Right cardiac atrium (tissue), 5 donors: ENCODE results near the gene ITSN2. TPM values are rescaled to one million over a fixed set of nuclear protein-coding genes. Genes with fewer than 3 reads are reported as not detected.
A peak's percentile ranks its signal among the peaks of the same experiment; 100 is the strongest.
"Not testable (repeated sequence)": the region's sequence is repeated elsewhere in the genome, so short reads cannot be mapped to it uniquely, and the experiment has no call there.

Experiments
- ATAC-seq, 2 donors: fragments of 200-7000 bp; cut with Tn5 transposase; one replicate each; pipeline versions ENCODE4 v1.8.0 to v1.9.1; 2020; ENCODE audit warnings: moderate library complexity in 2 of 2, mild to moderate bottlenecking in 1 of 2
- DNase-seq, 3 donors: peaks; one replicate each; pipeline ENCODE4 v3.0.0-alpha.2; 2020
- H3K27ac ChIP-seq: one replicate; pipeline ENCODE4 v1.5.1; 2013; ENCODE audit warnings: mild to moderate bottlenecking, low read length, control low read depth, moderate library complexity
- H3K27me3 ChIP-seq: one replicate; pipeline ENCODE4 v1.6.1; 2013; ENCODE audit not compliant: control insufficient read depth, insufficient read depth
- H3K4me1 ChIP-seq: one replicate; pipeline ENCODE4 v1.6.1; 2013; ENCODE audit warnings: low read length; ENCODE audit not compliant: control insufficient read depth, insufficient read depth
- H3K4me3 ChIP-seq: one replicate; pipeline ENCODE4 v1.5.1; 2013; ENCODE audit warnings: low read length, control low read depth
- H3K9me3 ChIP-seq: one replicate; pipeline ENCODE4 v1.6.1; 2013; ENCODE audit warnings: low read length; ENCODE audit not compliant: control insufficient read depth
- WGBS: extraction: QIAGEN DNeasy Blood & Tissue Kit; methylation state at CpG from one replicate; pipeline ENCODE4 v1.1.7; 2013; 5-methylcytosine and 5-hydroxymethylcytosine counted together
- intact Hi-C, 4 donors: fragments of 100-400 bp; cut with DNase I; formaldehyde crosslinking; loops; one replicate each; pipeline versions ENCODE4 v1.11.0 to v1.14.0; 2022 to 2023
- polyA plus RNA-seq: library from polyadenylated mRNA; stranded (reverse); fragments of 200-250 nt; gene quantifications from one replicate; pipeline ENCODE4 v1.2.3, GENCODE V29; 2013
- total RNA-seq, 4 donors: library from RNA; stranded (reverse); fragmentation: NEBNext Ultra II Directional; extraction: Animal tissue kit (Norgen Biotek cat#: 25700); gene quantifications; one replicate each; pipeline ENCODE4 v1.2.1, GENCODE V29; 2021
- donor health status: healthy with polysubstance abuse.
- donor health status: DM: no; HTN: yes; CAD: no.
- donor health status: DM: no; HTN: no; CAD: no.
- donor health status: DM: no; HTN: yes; CAD: no; lungs with severe emphysema.
- donor health status: DM: yes; HTN: yes; CAD: no.

Gene ITSN2
- total and polyA plus RNA-seq, 5 donors = 22.8 to 58.9 (median 54.4) TPM

DNA sequence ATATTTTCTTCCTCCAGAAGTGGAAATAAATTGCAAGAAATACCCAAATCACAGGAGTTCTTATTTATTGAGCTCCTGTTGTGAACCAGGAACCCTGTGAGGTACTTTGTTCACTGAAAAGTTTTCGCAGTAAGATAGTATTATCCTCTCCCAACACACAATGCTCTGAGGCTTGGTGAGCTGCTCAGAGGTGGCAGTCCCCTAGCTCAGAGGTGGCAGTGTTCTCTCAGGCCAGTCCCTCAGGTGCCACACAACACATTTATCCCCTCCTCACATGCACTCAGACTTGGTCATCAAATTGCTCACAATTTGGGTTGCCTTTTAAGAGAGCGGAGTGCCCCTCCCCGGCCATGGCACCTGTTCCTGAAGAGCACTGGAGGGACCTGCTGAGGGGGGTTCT is 159.5 kb downstream of the ITSN2 start:
- H3K27me3 ChIP-seq = no peaks in the 10 kb centered on the region
- H3K27ac ChIP-seq = no peak overlapping the region
- no peak overlapping the region for H3K4me3 ChIP-seq
- DNase-seq (no peak), ATAC-seq (peak in 1 of 2 donors; percentile 33)
- H3K9me3 ChIP-seq = no peaks in the 10 kb centered on the region
- H3K4me1 ChIP-seq = no peaks in the 10 kb centered on the region
- intact Hi-C loops = no loop called here
- 97% methylated on average over 3 of the region's 3 CpGs for WGBS

DNA sequence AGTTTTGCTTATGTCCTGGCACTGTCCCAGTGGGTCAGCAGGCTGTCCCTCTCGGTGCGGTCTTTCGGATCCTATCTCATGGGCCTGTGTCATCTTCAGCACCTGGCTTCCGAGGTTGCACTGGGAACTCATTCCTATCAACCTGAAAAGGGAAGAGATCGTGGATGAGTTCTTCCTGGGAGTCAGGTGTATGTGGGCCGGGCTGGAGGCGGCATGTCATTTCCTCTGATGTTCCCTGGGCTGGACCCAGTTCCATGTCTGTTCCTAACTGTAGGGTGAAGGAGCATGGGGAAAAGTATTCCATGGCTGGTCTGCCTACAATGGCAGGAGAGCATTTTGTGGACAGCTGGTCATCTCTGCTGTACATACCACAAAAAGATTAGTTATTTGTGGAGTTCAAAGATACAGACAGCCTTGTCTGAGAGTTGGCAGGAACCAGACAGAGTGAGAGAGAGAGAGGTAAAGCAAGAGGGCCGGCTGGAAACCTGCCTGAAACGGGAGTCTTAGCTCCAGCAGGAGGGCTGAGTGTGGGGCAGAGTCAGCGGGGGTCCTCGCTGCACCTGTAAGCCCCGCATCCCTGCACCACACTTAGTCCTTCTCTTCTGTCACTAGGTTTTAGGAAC is 160.3 kb downstream of the ITSN2 start:
- DNase-seq (peak in 1 of 3 donors; percentile 49), ATAC-seq (peak; percentile 40 to 52)
- Histone ChIP-seq H3K27ac (no peak overlapping the region), H3K4me1 (no peaks in the 10 kb centered on the region), H3K9me3 (no peaks in the 10 kb centered on the region), H3K4me3 (no peak overlapping the region), H3K27me3 (no peaks in the 10 kb centered on the region)
- WGBS = 73% methylated on average over 12 of the region's 12 CpGs
- intact Hi-C loops = loop anchor here in 1 of 4 donors (10.0 kb wide), 1 partner anchor 495 kb away; no protein-coding TSS in a partner anchor

GRCh38 chr2:24197213-24197612 is 163.1 kb downstream of the ITSN2 start:
- intact Hi-C loops = loop anchor here in 1 of 4 donors (10.0 kb wide), 1 partner anchor 498 kb away; no protein-coding TSS in a partner anchor
- not testable (repeated sequence) for H3K27me3 ChIP-seq, ATAC-seq, H3K4me3 ChIP-seq, DNase-seq, H3K9me3 ChIP-seq, H3K27ac ChIP-seq, H3K4me1 ChIP-seq
- WGBS = 92% methylated on average over 1 of the region's 1 CpG

GRCh38 chr2:24191848-24192247 is 168.5 kb downstream of the ITSN2 start:
- no peak for DNase-seq
- WGBS = 68% methylated on average over 5 of the region's 5 CpGs
- Histone ChIP-seq H3K27me3 (no peaks in the 10 kb centered on the region), H3K27ac (no peak overlapping the region), H3K4me3 (no peak overlapping the region), H3K4me1 (no peaks in the 10 kb centered on the region), H3K9me3 (no peaks in the 10 kb centered on the region)
- ATAC-seq = no peak
- intact Hi-C loops = loop anchor here in 1 of 4 donors (10.0 kb wide), 1 partner anchor 503 kb away; no protein-coding TSS in a partner anchor

- Histone ChIP-seq H3K27ac (no peak overlapping the region), H3K9me3 (no peaks in the 10 kb centered on the region), H3K4me3 (no peak overlapping the region), H3K4me1 (no peaks in the 10 kb centered on the region), H3K27me3 (no peaks in the 10 kb centered on the region)
- ATAC-seq (no peak), DNase-seq (no peak)
- intact Hi-C loops = loop anchor here in 1 of 4 donors (10.0 kb wide), 1 partner anchor 504 kb away; no protein-coding TSS in a partner anchor
- WGBS = 92% methylated on average over 9 of the region's 9 CpGs
These were observed 169.2 kb downstream of the ITSN2 start for GRCh38 chr2:24191156-24191555.

DNA sequence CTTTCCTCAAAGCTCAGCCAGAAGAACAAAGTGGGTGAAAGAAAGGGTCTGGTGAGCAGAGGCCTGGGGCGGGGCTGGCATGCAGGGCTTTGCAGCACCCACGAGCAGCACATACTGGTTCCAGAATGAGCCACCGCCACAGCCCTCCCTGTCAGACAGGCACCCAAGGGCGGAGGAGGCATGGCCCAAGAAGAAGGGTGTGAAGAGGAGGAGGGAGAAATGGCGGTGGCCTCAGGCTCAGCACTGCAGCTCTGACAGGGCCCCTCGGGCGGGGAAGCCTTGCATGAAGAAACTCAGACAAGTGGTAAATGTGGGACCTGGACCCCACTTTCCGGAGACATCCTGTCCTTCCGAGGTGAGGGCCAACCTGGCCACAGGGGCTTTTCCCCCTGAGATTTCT is 169.8 kb downstream of the ITSN2 start:
- no peaks in the 10 kb centered on the region for H3K27me3 ChIP-seq

GRCh38 chr2:24189551-24189950 is 170.8 kb downstream of the ITSN2 start:
- Histone ChIP-seq H3K27me3 (no peaks in the 10 kb centered on the region), H3K4me3 (no peak overlapping the region), H3K4me1 (no peaks in the 10 kb centered on the region), H3K27ac (no peak overlapping the region), H3K9me3 (no peaks in the 10 kb centered on the region)
- DNase-seq = no peak
- intact Hi-C loops = no loop called here
- WGBS = 75% methylated on average over 10 of the region's 10 CpGs
- no peak for ATAC-seq

More for the DNA sequence above, 169.8 kb downstream of the ITSN2 start:
- Histone ChIP-seq H3K4me1 (no peaks in the 10 kb centered on the region), H3K9me3 (no peaks in the 10 kb centered on the region), H3K27ac (no peak overlapping the region), H3K4me3 (no peak overlapping the region)
- intact Hi-C loops = loop anchor here in 1 of 4 donors (10.0 kb wide), 1 partner anchor 504 kb away; no protein-coding TSS in a partner anchor
- ATAC-seq (no peak), DNase-seq (no peak)
- 91% methylated on average over 9 of the region's 9 CpGs for WGBS

DNA sequence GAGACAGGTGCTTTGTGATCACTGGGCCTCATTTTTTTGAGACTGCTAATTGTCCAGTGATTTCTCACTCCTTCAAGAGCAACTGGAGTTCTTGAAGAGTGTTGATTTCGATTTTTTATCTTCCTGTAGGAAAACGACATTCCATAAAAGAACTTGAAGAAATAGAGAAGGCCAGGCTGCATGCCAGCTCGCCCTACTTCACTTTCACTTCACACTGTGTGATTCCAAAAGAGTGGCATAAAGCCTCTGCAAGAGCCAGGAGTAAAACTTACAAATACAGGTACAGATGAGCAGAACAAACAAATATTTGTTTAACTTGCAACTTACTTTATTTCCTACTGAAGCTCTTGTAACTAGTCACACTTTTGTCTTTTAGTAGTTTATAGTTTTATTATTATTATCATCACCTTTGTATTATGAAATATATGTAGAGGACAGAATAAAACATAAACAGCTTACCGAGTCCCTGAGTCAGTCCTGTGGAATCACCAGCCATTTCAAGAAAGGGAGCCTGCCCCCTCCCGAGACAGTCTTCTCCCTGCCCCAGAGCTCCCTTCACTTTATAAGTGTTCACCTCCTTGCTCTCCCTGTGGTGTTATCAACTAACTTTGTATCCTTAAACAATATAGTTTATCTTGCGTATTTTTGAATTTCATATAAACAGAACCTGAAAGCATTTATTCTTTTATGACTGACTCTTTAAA is 176.8 kb downstream of the ITSN2 start:
- WGBS = 79% methylated on average over 6 of the region's 6 CpGs
- H3K27ac ChIP-seq = no peak overlapping the region
- H3K9me3 ChIP-seq = no peaks in the 10 kb centered on the region
- no peak overlapping the region for H3K4me3 ChIP-seq
- ATAC-seq = no peak
- H3K4me1 ChIP-seq = peaks cover 1% of the 10 kb centered on the region
- no peak for DNase-seq
- intact Hi-C loops = no loop called here
- H3K27me3 ChIP-seq = no peaks in the 10 kb centered on the region

DNA sequence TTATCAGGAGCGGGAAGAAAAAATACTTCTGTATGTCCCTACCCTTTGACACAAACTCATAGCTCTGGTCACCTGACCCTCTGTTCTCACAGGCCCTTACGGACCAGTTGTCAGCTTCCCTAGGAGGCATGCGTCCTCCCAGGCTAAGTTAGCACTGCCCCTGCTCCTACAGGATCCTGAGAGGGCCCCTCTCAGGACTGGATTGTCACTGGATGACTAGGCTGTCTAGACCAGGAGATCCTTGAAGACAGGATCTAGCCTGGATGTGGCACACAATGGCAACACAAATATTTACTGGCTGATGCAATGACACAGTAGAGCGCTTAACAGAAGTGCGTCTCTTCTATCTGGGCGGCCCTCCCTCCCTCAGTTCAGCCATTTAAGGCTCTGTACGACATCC is 177.8 kb downstream of the ITSN2 start:
- peaks cover 1% of the 10 kb centered on the region for H3K4me1 ChIP-seq
- WGBS = 94% methylated on average over 7 of the region's 7 CpGs
- no peak for DNase-seq
- no peak for ATAC-seq
- H3K27ac ChIP-seq = no peak overlapping the region
- H3K27me3 ChIP-seq = no peaks in the 10 kb centered on the region
- H3K9me3 ChIP-seq = no peaks in the 10 kb centered on the region
- intact Hi-C loops = no loop called here
- H3K4me3 ChIP-seq = no peak overlapping the region

- H3K4me3 ChIP-seq = no peak overlapping the region
- no peaks in the 10 kb centered on the region for H3K9me3 ChIP-seq
- H3K27me3 ChIP-seq = no peaks in the 10 kb centered on the region
- intact Hi-C loops = no loop called here
- ATAC-seq (no peak), DNase-seq (no peak)
- 61% methylated on average over 6 of the region's 6 CpGs for WGBS
- H3K4me1 ChIP-seq = peaks cover 1% of the 10 kb centered on the region
- no peak overlapping the region for H3K27ac ChIP-seq
These were observed 178.5 kb downstream of the ITSN2 start for GRCh38 chr2:24181849-24182248.

- Histone ChIP-seq H3K27me3 (no peaks in the 10 kb centered on the region), H3K27ac (no peak overlapping the region), H3K4me1 (peaks cover 1% of the 10 kb centered on the region), H3K4me3 (no peak overlapping the region), H3K9me3 (no peaks in the 10 kb centered on the region)
- ATAC-seq (no peak), DNase-seq (no peak)
- intact Hi-C loops = no loop called here
These were observed 180.7 kb downstream of the ITSN2 start for GRCh38 chr2:24179683-24180082.
